ENCODE results near the gene ITPR1.

ITPR1 gene

DNA sequence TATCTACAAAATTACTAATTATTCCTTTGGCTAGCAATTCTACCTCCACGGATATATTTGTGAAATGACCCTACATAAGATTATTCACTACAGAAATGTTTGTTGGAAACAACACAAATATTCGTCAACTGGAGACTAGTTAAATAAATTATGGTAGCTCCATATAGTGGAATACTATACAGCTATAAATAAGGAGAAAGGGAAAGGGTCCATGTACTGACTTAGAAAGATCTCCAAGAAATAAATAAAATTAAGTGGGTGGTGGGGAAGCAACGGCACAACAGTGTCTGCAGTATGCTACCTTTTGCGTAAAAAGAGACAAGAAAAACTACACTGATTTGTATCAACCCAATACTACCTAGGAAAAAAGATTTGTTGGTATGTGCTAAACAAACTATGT lies 389.4 kb downstream of the ITPR1 start:
- Histone ChIP-seq H3K27me3 (ENCODE audit: insufficient read depth, poor library complexity, severe bottlenecking) (no peaks in the 10 kb centered on the region), H3K27ac (replicated peaks) (no peak overlapping the region), H3K4me3 (replicated peaks; ENCODE audit: insufficient read depth, low read length) (no peak overlapping the region)
- DNase-seq (ENCODE audit: low read depth in 1 of 2, low spot score in 1 of 2): no peak
- TF ChIP-seq POLR2AphosphoS5 (IDR thresholded peaks at IDR 0.05; ENCODE audit: low read depth) (no peak), SPI1 (IDR thresholded peaks at IDR 0.05; ENCODE audit: borderline replicate concordance, low read depth) (no peak), GABPA (IDR thresholded peaks at IDR 0.05; ENCODE audit: low read depth) (no peak), CTCF (IDR thresholded peaks at IDR 0.05; ENCODE audit: insufficient read depth, low read length) (no peak)
- TF ChIP-seq, protein P1, sequence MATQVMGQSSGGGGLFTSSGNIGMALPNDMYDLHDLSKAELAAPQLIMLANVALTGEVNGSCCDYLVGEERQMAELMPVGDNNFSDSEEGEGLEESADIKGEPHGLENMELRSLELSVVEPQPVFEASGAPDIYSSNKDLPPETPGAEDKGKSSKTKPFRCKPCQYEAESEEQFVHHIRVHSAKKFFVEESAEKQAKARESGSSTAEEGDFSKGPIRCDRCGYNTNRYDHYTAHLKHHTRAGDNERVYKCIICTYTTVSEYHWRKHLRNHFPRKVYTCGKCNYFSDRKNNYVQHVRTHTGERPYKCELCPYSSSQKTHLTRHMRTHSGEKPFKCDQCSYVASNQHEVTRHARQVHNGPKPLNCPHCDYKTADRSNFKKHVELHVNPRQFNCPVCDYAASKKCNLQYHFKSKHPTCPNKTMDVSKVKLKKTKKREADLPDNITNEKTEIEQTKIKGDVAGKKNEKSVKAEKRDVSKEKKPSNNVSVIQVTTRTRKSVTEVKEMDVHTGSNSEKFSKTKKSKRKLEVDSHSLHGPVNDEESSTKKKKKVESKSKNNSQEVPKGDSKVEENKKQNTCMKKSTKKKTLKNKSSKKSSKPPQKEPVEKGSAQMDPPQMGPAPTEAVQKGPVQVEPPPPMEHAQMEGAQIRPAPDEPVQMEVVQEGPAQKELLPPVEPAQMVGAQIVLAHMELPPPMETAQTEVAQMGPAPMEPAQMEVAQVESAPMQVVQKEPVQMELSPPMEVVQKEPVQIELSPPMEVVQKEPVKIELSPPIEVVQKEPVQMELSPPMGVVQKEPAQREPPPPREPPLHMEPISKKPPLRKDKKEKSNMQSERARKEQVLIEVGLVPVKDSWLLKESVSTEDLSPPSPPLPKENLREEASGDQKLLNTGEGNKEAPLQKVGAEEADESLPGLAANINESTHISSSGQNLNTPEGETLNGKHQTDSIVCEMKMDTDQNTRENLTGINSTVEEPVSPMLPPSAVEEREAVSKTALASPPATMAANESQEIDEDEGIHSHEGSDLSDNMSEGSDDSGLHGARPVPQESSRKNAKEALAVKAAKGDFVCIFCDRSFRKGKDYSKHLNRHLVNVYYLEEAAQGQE (IDR thresholded peaks at IDR 0.05; ENCODE audit: insufficient replicate concordance, low read depth): no peak

DNA sequence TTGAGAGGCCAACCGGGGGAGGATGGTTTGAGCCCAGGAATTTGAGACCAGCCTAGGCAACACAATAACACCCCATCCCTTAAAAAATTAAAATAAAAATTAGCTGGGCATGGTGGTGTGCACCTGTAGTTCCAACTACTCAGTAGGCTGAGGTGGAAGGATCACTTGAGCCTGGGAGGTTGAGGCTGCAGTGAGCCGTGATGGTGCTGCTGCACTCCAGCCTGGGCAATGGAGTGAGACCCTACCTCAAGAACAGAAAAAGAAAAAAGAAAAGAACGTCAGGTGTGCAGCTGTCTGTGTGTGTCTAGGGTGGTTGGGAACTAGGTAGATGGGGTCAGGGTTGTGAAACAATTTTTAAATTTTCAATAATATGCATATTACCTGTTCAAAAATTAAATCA lies 389.9 kb downstream of the ITPR1 start:
- no peak for DNase-seq (ENCODE audit: low read depth in 1 of 2, low spot score in 1 of 2)
- H3K27ac ChIP-seq (replicated peaks): no peak overlapping the region
- H3K27me3 ChIP-seq (ENCODE audit: insufficient read depth, poor library complexity, severe bottlenecking): no peaks in the 10 kb centered on the region
- TF ChIP-seq GABPA (IDR thresholded peaks at IDR 0.05; ENCODE audit: low read depth) (no peak), SPI1 (IDR thresholded peaks at IDR 0.05; ENCODE audit: borderline replicate concordance, low read depth) (no peak), CTCF (IDR thresholded peaks at IDR 0.05; ENCODE audit: insufficient read depth, low read length) (no peak), POLR2AphosphoS5 (IDR thresholded peaks at IDR 0.05; ENCODE audit: low read depth) (no peak)
- TF ChIP-seq, protein P1 (IDR thresholded peaks at IDR 0.05; ENCODE audit: insufficient replicate concordance, low read depth): no peak
- no peak overlapping the region for H3K4me3 ChIP-seq (replicated peaks; ENCODE audit: insufficient read depth, low read length)

DNA sequence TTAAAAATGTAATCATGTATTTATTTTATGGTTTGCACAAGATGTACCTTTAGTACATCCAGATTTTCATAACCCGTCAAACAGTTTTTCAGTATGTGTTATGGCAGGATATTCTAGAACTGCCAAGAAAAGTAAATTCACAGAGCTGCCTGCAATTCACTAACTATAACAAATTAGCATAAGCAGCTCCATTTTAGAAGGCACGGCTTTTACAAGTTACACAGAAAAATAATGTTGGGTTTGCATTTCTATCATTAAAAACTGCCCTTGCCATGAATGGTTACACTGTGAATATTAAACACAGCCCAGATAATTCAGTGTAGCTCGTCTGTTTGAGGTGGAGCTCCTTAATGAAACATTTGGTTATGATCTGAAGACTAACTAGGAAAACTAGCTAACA lies 391.7 kb downstream of the ITPR1 start:
- Histone ChIP-seq H3K27me3 (ENCODE audit: insufficient read depth, poor library complexity, severe bottlenecking) (no peaks in the 10 kb centered on the region), H3K27ac (replicated peaks) (no peak overlapping the region), H3K4me3 (replicated peaks; ENCODE audit: insufficient read depth, low read length) (no peak overlapping the region)
- TF ChIP-seq SPI1 (IDR thresholded peaks at IDR 0.05; ENCODE audit: borderline replicate concordance, low read depth) (no peak), POLR2AphosphoS5 (IDR thresholded peaks at IDR 0.05; ENCODE audit: low read depth) (no peak), GABPA (IDR thresholded peaks at IDR 0.05; ENCODE audit: low read depth) (no peak), CTCF (IDR thresholded peaks at IDR 0.05; ENCODE audit: insufficient read depth, low read length) (no peak)
- TF ChIP-seq, protein P1 (IDR thresholded peaks at IDR 0.05; ENCODE audit: insufficient replicate concordance, low read depth): no peak
- DNase-seq (ENCODE audit: low read depth in 1 of 2, low spot score in 1 of 2): no peak

All from HL-60 (cell line).